ENCODE data around the gene SIL1.
"Not testable (repeated sequence)": the region's sequence is repeated elsewhere in the genome, so short reads cannot be mapped to it uniquely, and the experiment has no call there.

- not testable (repeated sequence) for TF ChIP-seq TAF1 (IDR thresholded peaks at IDR 0.05; ENCODE audit: borderline replicate concordance, low read depth, low read length); POLR2A (IDR thresholded peaks at IDR 0.05; ENCODE audit: low read depth, low read length); POLR2AphosphoS5 (IDR thresholded peaks at IDR 0.05; ENCODE audit: low read depth, low read length)
These were observed 140.9 kb downstream of the SIL1 start for GRCh38 chr5:139057045-139057939.
